Activated CD8-positive, alpha-beta T cell treated with anti-CD3 and anti-CD28 coated beads for 36 hours (primary cell): ENCODE measurements around the gene HMCN2. TPM values are rescaled to one million over a fixed set of nuclear protein-coding genes. Genes with fewer than 3 reads are reported as not detected.

Experiments used
- ATAC-seq: fragments of 200-7000 bp; cut with Tn5 transposase; one replicate; pipeline ENCODE4 v1.10.0; 2021; ENCODE audit warnings: mild to moderate bottlenecking, moderate library complexity
- CTCF ChIA-PET: fragments of 350-600 bp; sonication (Branson Sonifier 250); formaldehyde crosslinking; loops from one replicate; lab custom pipeline; 2021; ENCODE audit warnings: antibody characterized with exemption; lab: Charles Lee
- POLR2A ChIA-PET: fragments of 350-600 bp; sonication (Branson Sonifier 250); formaldehyde crosslinking; loops from one replicate; lab custom pipeline; 2021; ENCODE audit warnings: antibody characterized with exemption; lab: Charles Lee
- DNase-seq: peaks from one replicate; pipeline ENCODE4 v3.0.0-alpha.2; 2020
- H3K27ac Mint-ChIP-seq: one replicate; pipeline ENCODE4 v1.8.0; 2021; ENCODE audit warnings: mild to moderate bottlenecking, mixed read lengths
- H3K27me3 Mint-ChIP-seq: one replicate; pipeline ENCODE4 v1.8.0; 2021; ENCODE audit warnings: mixed read lengths
- H3K36me3 Mint-ChIP-seq: one replicate; pipeline ENCODE4 v1.8.0; 2021; ENCODE audit warnings: low read depth, mixed read lengths
- H3K4me1 Mint-ChIP-seq: one replicate; pipeline ENCODE4 v1.8.0; 2021; ENCODE audit warnings: low read depth, mixed read lengths
- H3K4me3 Mint-ChIP-seq: one replicate; pipeline ENCODE4 v1.8.0; 2021; ENCODE audit warnings: mild to moderate bottlenecking, moderate library complexity, mixed read lengths
- H3K9me3 Mint-ChIP-seq: one replicate; pipeline ENCODE4 v1.8.0; 2021; ENCODE audit warnings: mixed read lengths
- intact Hi-C: fragments of 100-400 bp; cut with micrococcal nuclease; formaldehyde crosslinking; loops from one replicate; pipeline ENCODE4 v1.10.0; 2022
- total RNA-seq, 2 experiments: library from RNA; stranded (reverse); gene quantifications; one replicate each; pipeline ENCODE4 v1.2.3, GENCODE V29; 2021
- TF ChIP-seq, protein P1 (sequence below): fragments of 200-600 bp; IDR thresholded peaks from one replicate; pipeline ENCODE4 v1.8.0; 2022; ENCODE audit warnings: antibody characterized with exemption, mild to moderate bottlenecking

HMCN2 gene
- total RNA-seq, 2 experiments from 2014 or later: not detected

DNA sequence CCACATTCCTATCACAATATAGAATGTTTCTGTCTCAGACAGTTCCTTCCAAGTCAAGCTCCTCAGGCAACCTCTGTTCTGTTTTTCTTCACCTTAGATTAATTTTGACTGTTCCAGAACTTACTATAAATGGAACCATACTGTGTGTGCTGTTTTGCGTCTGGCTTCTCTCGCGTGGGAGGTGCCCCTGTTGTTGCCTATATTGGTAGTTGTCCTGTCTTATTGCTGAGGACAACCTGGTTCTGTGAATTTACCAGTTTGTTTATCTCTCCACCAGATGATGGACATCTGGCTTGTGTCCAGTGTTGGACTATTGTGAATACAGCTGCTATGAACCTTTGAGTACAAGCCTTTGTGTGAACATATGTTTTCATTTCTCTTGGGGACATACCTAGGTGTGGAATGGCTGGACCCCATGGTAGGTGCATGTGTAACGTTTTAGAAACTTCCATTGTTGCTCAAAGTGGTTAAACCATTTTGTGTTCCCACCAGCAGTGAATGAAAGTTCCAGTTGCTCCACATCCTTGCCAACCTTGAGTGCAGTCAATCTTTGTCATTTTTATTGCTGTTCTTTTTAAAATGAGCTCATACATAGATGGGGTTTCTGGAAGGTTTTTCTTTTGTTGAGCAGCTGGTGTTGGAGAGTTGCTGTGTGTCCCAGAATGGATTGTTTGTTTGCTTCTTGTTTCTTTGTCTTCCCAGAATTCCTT is 18.1 kb downstream of the HMCN2 start:
- H3K4me3 Mint-ChIP-seq: no peak overlapping the region
- no peak for ATAC-seq
- POLR2A ChIA-PET: interaction anchor here (0.6 kb wide), 1 partner anchor 212 kb away, joined by 3 read pairs; no protein-coding TSS in a partner anchor
- CTCF ChIA-PET: interaction anchor here (1.2 kb wide), 1 partner anchor 40 kb away, joined by 4 read pairs; no protein-coding TSS in a partner anchor
- peaks cover 7% of the 10 kb centered on the region for H3K27me3 Mint-ChIP-seq
- intact Hi-C loops: no loop called here
- no peak overlapping the region for H3K27ac Mint-ChIP-seq
- H3K9me3 Mint-ChIP-seq: no peaks in the 10 kb centered on the region
- no peaks in the 10 kb centered on the region for H3K4me1 Mint-ChIP-seq
- TF ChIP-seq, protein P1, sequence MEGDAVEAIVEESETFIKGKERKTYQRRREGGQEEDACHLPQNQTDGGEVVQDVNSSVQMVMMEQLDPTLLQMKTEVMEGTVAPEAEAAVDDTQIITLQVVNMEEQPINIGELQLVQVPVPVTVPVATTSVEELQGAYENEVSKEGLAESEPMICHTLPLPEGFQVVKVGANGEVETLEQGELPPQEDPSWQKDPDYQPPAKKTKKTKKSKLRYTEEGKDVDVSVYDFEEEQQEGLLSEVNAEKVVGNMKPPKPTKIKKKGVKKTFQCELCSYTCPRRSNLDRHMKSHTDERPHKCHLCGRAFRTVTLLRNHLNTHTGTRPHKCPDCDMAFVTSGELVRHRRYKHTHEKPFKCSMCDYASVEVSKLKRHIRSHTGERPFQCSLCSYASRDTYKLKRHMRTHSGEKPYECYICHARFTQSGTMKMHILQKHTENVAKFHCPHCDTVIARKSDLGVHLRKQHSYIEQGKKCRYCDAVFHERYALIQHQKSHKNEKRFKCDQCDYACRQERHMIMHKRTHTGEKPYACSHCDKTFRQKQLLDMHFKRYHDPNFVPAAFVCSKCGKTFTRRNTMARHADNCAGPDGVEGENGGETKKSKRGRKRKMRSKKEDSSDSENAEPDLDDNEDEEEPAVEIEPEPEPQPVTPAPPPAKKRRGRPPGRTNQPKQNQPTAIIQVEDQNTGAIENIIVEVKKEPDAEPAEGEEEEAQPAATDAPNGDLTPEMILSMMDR: no peak
- DNase-seq: no peak
- no peaks in the 10 kb centered on the region for H3K36me3 Mint-ChIP-seq

DNA sequence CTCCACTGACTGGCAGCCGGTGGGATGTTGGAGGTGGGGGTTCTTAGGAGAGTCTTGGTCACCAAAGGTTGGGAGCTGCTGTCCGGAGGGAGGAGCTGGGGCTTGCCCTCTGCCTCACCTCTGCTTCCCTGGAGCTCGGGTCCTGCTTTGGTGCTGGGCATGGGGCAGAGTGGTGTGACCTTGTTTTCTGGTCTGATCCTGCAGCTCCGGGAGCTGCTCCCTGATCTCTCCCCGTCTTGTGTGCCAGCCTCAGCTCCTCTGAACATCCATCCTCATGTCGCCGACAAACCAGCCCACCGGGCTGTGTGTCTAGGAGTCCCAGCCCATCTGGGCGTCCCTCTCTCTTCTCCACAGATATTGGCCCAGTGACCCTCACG is 18.7 kb downstream of the HMCN2 start:
- Mint-ChIP-seq H3K9me3 (no peaks in the 10 kb centered on the region), H3K27ac (no peak overlapping the region), H3K27me3 (peaks cover 7% of the 10 kb centered on the region), H3K4me3 (no peak overlapping the region), H3K4me1 (no peaks in the 10 kb centered on the region), H3K36me3 (no peaks in the 10 kb centered on the region)
- ChIA-PET POLR2A (no interaction called here), CTCF (interaction anchor here (1.2 kb wide), 1 partner anchor 41 kb away, joined by 4 read pairs; no protein-coding TSS in a partner anchor)
- ATAC-seq (no peak), DNase-seq (no peak)
- TF ChIP-seq, protein P1: no peak
- intact Hi-C loops: no loop called here

DNA sequence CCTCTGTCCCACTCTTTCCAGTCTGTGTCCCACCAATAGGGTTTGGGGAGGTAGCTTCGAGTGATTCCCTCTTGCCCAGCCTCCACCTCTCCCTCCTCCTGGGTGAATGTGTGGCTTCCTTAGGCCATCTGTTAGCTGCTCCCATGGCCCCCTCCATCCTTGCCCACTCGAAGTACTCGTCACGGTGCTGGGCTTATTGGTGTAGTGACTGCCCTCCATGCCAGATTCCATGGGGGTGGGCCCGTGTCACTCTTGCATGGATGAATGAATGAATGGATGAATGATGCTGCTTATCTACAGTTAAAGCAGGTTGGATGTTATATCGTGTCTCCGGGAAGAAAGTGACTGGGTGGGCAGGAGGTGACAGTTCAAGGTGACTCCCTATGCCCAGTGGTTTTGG is 19.1 kb downstream of the HMCN2 start:
- ChIA-PET POLR2A (no interaction called here), CTCF (interaction anchor here (1.2 kb wide), 1 partner anchor 41 kb away, joined by 4 read pairs; no protein-coding TSS in a partner anchor)
- intact Hi-C loops: no loop called here
- TF ChIP-seq, protein P1: no peak
- H3K9me3 Mint-ChIP-seq: no peaks in the 10 kb centered on the region
- no peaks in the 10 kb centered on the region for H3K4me1 Mint-ChIP-seq
- peaks cover 7% of the 10 kb centered on the region for H3K27me3 Mint-ChIP-seq
- H3K27ac Mint-ChIP-seq: no peak overlapping the region
- DNase-seq (no peak), ATAC-seq (no peak)
- H3K36me3 Mint-ChIP-seq: no peaks in the 10 kb centered on the region
- H3K4me3 Mint-ChIP-seq: no peak overlapping the region

DNA sequence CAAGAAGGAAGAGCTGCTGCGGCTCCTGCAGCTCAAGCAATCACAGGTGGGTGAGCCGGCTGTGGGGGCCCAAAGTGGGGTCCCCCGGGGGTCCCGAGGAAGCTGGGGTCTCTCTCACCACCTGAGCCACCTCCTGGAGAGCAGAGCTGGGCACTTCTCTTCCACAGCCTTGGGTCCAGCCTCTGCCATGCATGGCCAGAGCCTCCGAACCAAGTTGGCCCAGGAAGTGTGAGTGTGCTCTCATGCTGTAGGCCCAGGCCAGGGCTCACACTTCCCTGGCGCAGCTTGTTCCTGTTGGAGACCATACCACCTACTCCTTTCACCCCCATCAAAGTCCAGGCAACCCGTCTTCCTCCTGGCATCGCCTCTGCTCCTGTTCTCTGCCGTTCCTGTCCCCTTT is 19.7 kb downstream of the HMCN2 start:
- ChIA-PET POLR2A (no interaction called here), CTCF (no interaction called here)
- DNase-seq (no peak), ATAC-seq (no peak)
- H3K9me3 Mint-ChIP-seq: no peaks in the 10 kb centered on the region
- TF ChIP-seq, protein P1: no peak
- H3K36me3 Mint-ChIP-seq: no peaks in the 10 kb centered on the region
- H3K27me3 Mint-ChIP-seq: peaks cover 7% of the 10 kb centered on the region
- H3K27ac Mint-ChIP-seq: no peak overlapping the region
- no peak overlapping the region for H3K4me3 Mint-ChIP-seq
- intact Hi-C loops: no loop called here
- no peaks in the 10 kb centered on the region for H3K4me1 Mint-ChIP-seq

DNA sequence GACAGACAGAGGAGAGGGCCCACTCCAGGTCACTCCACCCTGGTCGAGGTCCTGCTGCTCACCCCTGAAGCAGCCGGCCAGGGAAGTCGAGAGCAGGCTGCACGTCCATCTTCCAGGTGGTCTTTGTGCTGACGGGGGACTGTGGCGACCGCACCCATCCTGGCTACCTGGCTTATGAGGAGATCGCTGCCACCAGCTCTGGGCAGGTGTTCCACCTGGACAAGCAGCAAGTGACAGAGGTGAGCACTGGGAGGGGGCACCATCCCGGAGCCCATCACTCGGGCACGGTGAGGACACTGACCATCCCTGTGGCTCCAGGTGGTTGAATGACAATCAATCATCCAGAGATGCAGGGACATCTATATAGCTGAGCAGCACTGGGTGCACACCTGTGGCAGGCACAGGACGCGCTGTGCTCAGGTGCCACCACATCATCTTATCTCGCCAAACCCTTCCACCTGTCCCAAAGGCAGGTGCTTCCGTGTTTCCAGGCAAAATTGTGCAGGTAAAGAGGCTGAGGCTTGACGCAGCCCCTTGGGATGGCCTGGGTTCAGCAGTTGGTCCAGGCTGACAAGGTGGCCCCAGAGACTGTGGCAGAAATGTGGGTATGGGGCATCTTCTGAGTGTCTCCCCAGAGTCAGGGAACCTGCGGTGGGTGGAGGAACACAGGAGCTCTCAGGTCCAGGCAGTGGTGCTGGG is 20.7 kb downstream of the HMCN2 start:
- TF ChIP-seq, protein P1: no peak
- CTCF ChIA-PET: no interaction called here
- no peaks in the 10 kb centered on the region for H3K9me3 Mint-ChIP-seq

More for the DNA sequence above, 20.7 kb downstream of the HMCN2 start:
- no peak for ATAC-seq
- H3K4me1 Mint-ChIP-seq: no peaks in the 10 kb centered on the region
- no peaks in the 10 kb centered on the region for H3K36me3 Mint-ChIP-seq
- no peak overlapping the region for H3K27ac Mint-ChIP-seq
- peaks cover 6% of the 10 kb centered on the region for H3K27me3 Mint-ChIP-seq
- DNase-seq: no peak
- POLR2A ChIA-PET: no interaction called here
- intact Hi-C loops: no loop called here
- no peak overlapping the region for H3K4me3 Mint-ChIP-seq
